SK-N-SH (cell line): ENCODE data around the gene ADRB2. TPM values are rescaled to one million over a fixed set of nuclear protein-coding genes. Genes with fewer than 3 reads are reported as not detected.

Source experiments
- CTCF ChIA-PET: fragments of 300-600, 350-600 bp; formaldehyde crosslinking; extraction: SDS; loops from one replicate; lab custom pipeline; 2021; lab: Yijun Ruan, JAX
- POLR2A ChIA-PET: fragments of 350-600 bp; sonication (Branson Sonifier 250); formaldehyde crosslinking; extraction: SDS; loops from one replicate; lab custom pipeline; 2020; ENCODE audit warnings: antibody characterized with exemption, inconsistent platforms; lab: Yijun Ruan, JAX
- DNase-seq: peaks from one replicate; pipeline ENCODE4 v3.0.0; 2012
- H2AFZ ChIP-seq: fragments of 200-600 bp; sonication (generic); 2 replicates; pipeline ENCODE4 v1.8.1; 2016; ENCODE audit warnings: antibody characterized with exemption, mild to moderate bottlenecking, low read depth
- H3F3A ChIP-seq: fragments of 200-600 bp; sonication (generic); replicated peaks from 2 replicates; pipeline ENCODE3; 2016; ENCODE audit warnings: antibody characterized with exemption, mild to moderate bottlenecking; ENCODE audit not compliant: insufficient read depth
- H3K27ac ChIP-seq, 2 experiments: fragments of 200-500 bp in 1 of 2; fragments of 200-600 bp in 1 of 2; sonication (Bioruptor generic) in 1 of 2; sonication (generic), shearing (Covaris generic) in 1 of 2; 2 replicates each; pipeline versions ENCODE4 v1.5.1 to v1.6.1; 2014 to 2016; ENCODE audit warnings: low read depth in 2 of 2, inconsistent platforms in 1 of 2, low read length in 1 of 2, mild to moderate bottlenecking in 1 of 2, mixed read lengths in 1 of 2
- H3K27me3 ChIP-seq: fragments of 200-600 bp; sonication (generic), shearing (Covaris generic); 2 replicates; pipeline ENCODE4 v1.6.1; 2016; ENCODE audit warnings: mixed run types; ENCODE audit not compliant: insufficient read depth
- H3K36me3 ChIP-seq, 2 experiments: fragments of 200-500 bp in 1 of 2; fragments of 200-600 bp in 1 of 2; sonication (Bioruptor generic) in 1 of 2; sonication (generic) in 1 of 2; replicated peaks in 1 of 2; 2 replicates each; pipeline versions ENCODE3 to v1.5.1; 2014 to 2016; ENCODE audit warnings: low read length in 1 of 2, mild to moderate bottlenecking in 1 of 2; ENCODE audit not compliant: insufficient read depth in 2 of 2, control insufficient read depth in 1 of 2
- H3K4me1 ChIP-seq, 2 experiments: fragments of 200-500 bp in 1 of 2; fragments of 200-600 bp in 1 of 2; sonication (Bioruptor generic) in 1 of 2; sonication (generic), shearing (Covaris generic) in 1 of 2; 2 replicates each; pipeline versions ENCODE4 v1.5.1 to v1.6.1; 2014 to 2016; ENCODE audit warnings: low read depth in 1 of 2, low read length in 1 of 2, mixed run types in 1 of 2; ENCODE audit not compliant: insufficient read depth in 2 of 2, control insufficient read depth in 1 of 2
- H3K4me2 ChIP-seq: fragments of 200-600 bp; sonication (generic), shearing (Covaris generic); 2 replicates; pipeline ENCODE4 v1.6.1; 2017; ENCODE audit warnings: mixed run types
- H3K4me3 ChIP-seq, 2 experiments: fragments of 200-500 bp in 1 of 2; fragments of 200-600 bp in 1 of 2; sonication (Bioruptor generic) in 1 of 2; sonication (generic), shearing (Covaris generic) in 1 of 2; 2 replicates each; pipeline versions ENCODE4 v1.5.1 to v1.8.1; 2014 to 2016; ENCODE audit warnings: low read depth in 2 of 2, inconsistent platforms in 1 of 2, low read length in 1 of 2, mild to moderate bottlenecking in 1 of 2, mixed read lengths in 1 of 2, moderate library complexity in 1 of 2
- H3K79me2 ChIP-seq: fragments of 200-600 bp; sonication (generic); 2 replicates; pipeline ENCODE4 v1.8.1; 2017; ENCODE audit warnings: mild to moderate bottlenecking; ENCODE audit not compliant: insufficient read depth
- H3K9ac ChIP-seq: fragments of 200-600 bp; sonication (generic); 2 replicates; pipeline ENCODE4 v1.6.1; 2017; ENCODE audit warnings: mixed run types
- H3K9me2 ChIP-seq: fragments of 200-600 bp; sonication (generic); 2 replicates; pipeline ENCODE4 v1.6.1; 2017; ENCODE audit warnings: mixed run types
- H3K9me3 ChIP-seq: fragments of 200-600 bp; sonication (generic); 2 replicates; pipeline ENCODE4 v1.6.1; 2017; ENCODE audit warnings: mixed run types, mild to moderate bottlenecking, moderate library complexity
- H4K20me1 ChIP-seq: fragments of 200-600 bp; sonication (generic); 2 replicates; pipeline ENCODE4 v1.6.1; 2017; ENCODE audit warnings: mild to moderate bottlenecking, mixed run types; ENCODE audit not compliant: insufficient read depth
- EZH2phosphoT487 ChIP-seq: fragments of 200-600 bp; sonication (generic); IDR thresholded peaks from 2 replicates; pipeline ENCODE4 v1.6.1; 2017; ENCODE audit warnings: low read depth, mixed run types, mild to moderate bottlenecking, antibody characterized with exemption, moderate library complexity, borderline replicate concordance
- FOSL2 ChIP-seq: IDR thresholded peaks from 2 replicates; pipeline ENCODE4 v1.4.0; 2012; ENCODE audit warnings: low read depth, mild to moderate bottlenecking, moderate library complexity, borderline replicate concordance
- GABPA ChIP-seq: IDR thresholded peaks from 2 replicates; pipeline ENCODE4 v1.4.0; 2012; ENCODE audit warnings: low read depth, mild to moderate bottlenecking
- MEF2A ChIP-seq: IDR thresholded peaks from 2 replicates; pipeline ENCODE4 v1.4.0; 2012; ENCODE audit warnings: low read depth, borderline replicate concordance
- NFIC ChIP-seq: IDR thresholded peaks from 2 replicates; pipeline ENCODE4 v1.4.0; 2012; ENCODE audit warnings: borderline replicate concordance
- NRF1 ChIP-seq: IDR thresholded peaks from 2 replicates; pipeline ENCODE4 v1.6.1; 2012; ENCODE audit warnings: low read depth, mild to moderate bottlenecking, low read length
- PBX3 ChIP-seq: IDR thresholded peaks from 2 replicates; pipeline ENCODE4; 2012
- REST ChIP-seq: IDR thresholded peaks from 2 replicates; pipeline ENCODE4 v1.6.1; 2012; ENCODE audit warnings: mild to moderate bottlenecking, low read depth, low read length, moderate library complexity
- RFX5 ChIP-seq: IDR thresholded peaks from 2 replicates; pipeline ENCODE4 v1.6.1; 2012; ENCODE audit warnings: mild to moderate bottlenecking, improper control_type of control experiment, low read length
- SMC3 ChIP-seq: IDR thresholded peaks from 2 replicates; pipeline ENCODE4 v1.6.1; 2012; ENCODE audit warnings: low read depth, low read length, improper control_type of control experiment
- TCF12 ChIP-seq: IDR thresholded peaks from 2 replicates; pipeline ENCODE4 v1.4.0; 2012
- USF1 ChIP-seq: IDR thresholded peaks from 2 replicates; pipeline ENCODE4 v1.4.0; 2012; ENCODE audit warnings: low read depth, borderline replicate concordance
- ZBTB33 ChIP-seq: IDR thresholded peaks from 2 replicates; pipeline ENCODE4 v1.4.0; 2012; ENCODE audit warnings: low read depth, borderline replicate concordance
- WGBS: methylation state at CpG from one replicate; pipeline ENCODE4 v1.1.6; 2017; ENCODE audit warnings: low lambda C conversion rate; 5-methylcytosine and 5-hydroxymethylcytosine counted together
- polyA plus RNA-seq, 3 experiments: library from polyadenylated mRNA; depleted of rRNA; stranded (reverse); fragments of >200 nt; gene quantifications; 2 replicates each; pipeline ENCODE4 v1.2.3, GENCODE V29; 2012

Gene ADRB2
- polyA plus RNA-seq, 1 of the 3 experiments (the other 2 are of a cell fraction) = 1.0 TPM

- POLR2A ChIA-PET = no interaction called here
- Histone ChIP-seq H3K4me3 (no peak overlapping the region), H3K79me2 (no peaks in the 10 kb centered on the region), H3K27ac (no peak overlapping the region), H4K20me1 (no peaks in the 10 kb centered on the region), H3K4me2 (no peak overlapping the region), H3K36me3 (no peaks in the 10 kb centered on the region), H3K9ac (no peak overlapping the region), H3K4me1 (peaks cover 0 to 11% of the 10 kb centered on the region in 2 experiments; a peak in 2 of 4 replicates), H3K9me2 (no peaks in the 10 kb centered on the region), H3K27me3 (no peaks in the 10 kb centered on the region), H3F3A (no peaks in the 10 kb centered on the region), H3K9me3 (no peaks in the 10 kb centered on the region), H2AFZ (no peak overlapping the region)
- 76% methylated on average over 4 of the region's 4 CpGs for WGBS
- CTCF ChIA-PET = interaction anchor here (2.0 kb wide), 1 partner anchor 11 kb away, joined by 4 read pairs; no protein-coding TSS in a partner anchor
- TF ChIP-seq NRF1 = no peak
- no peak for TF ChIP-seq GABPA
- no peak for TF ChIP-seq RFX5
- DNase-seq = no peak
Measured at GRCh38 chr5:148839960-148840359, 13.5 kb downstream of the ADRB2 start.

- POLR2A ChIA-PET = no interaction called here
- Histone ChIP-seq H4K20me1 (no peaks in the 10 kb centered on the region), H3K9me2 (no peaks in the 10 kb centered on the region), H3K27me3 (no peaks in the 10 kb centered on the region), H3K9me3 (no peaks in the 10 kb centered on the region), H3K36me3 (no peaks in the 10 kb centered on the region), H3K79me2 (no peaks in the 10 kb centered on the region), H3K4me3 (no peak overlapping the region), H3K4me1 (peaks cover 0 to 11% of the 10 kb centered on the region in 2 experiments; a peak in 2 of 4 replicates), H3F3A (no peaks in the 10 kb centered on the region), H3K27ac (no peak overlapping the region), H2AFZ (no peak overlapping the region), H3K9ac (no peak overlapping the region), H3K4me2 (no peak overlapping the region)
- TF ChIP-seq TCF12 (peak; percentile 20; the same call in 1 of the 2 replicates), PBX3 (peak; percentile 26; the same call in 1 of the 2 replicates), FOSL2 (0 out of 2 replicates have a peak, but pooled peaks have one; percentile 8), GABPA (no peak), MEF2A (no peak)
- no peak for DNase-seq
- CTCF ChIA-PET = interaction anchor here (2.0 kb wide), 1 partner anchor 10 kb away, joined by 4 read pairs; no protein-coding TSS in a partner anchor
- WGBS = 97% methylated on average over 1 of the region's 1 CpG
Measured at GRCh38 chr5:148840531-148840930, 14.1 kb downstream of the ADRB2 start.

- no peak for DNase-seq
- Histone ChIP-seq H4K20me1 (no peaks in the 10 kb centered on the region), H3K4me1 (peaks cover 0 to 11% of the 10 kb centered on the region in 2 experiments; a peak in 2 of 4 replicates), H3F3A (no peaks in the 10 kb centered on the region), H3K79me2 (no peaks in the 10 kb centered on the region), H3K4me2 (no peak overlapping the region), H3K9me2 (no peaks in the 10 kb centered on the region), H2AFZ (no peak overlapping the region), H3K27me3 (no peaks in the 10 kb centered on the region), H3K9ac (no peak overlapping the region), H3K4me3 (no peak overlapping the region), H3K27ac (no peak overlapping the region), H3K36me3 (no peaks in the 10 kb centered on the region), H3K9me3 (no peaks in the 10 kb centered on the region)
- TF ChIP-seq NFIC = no peak
- TF ChIP-seq REST = no peak
- TF ChIP-seq ZBTB33 = no peak
- TF ChIP-seq EZH2phosphoT487 = no peak
- TF ChIP-seq RFX5 = no peak
- no peak for TF ChIP-seq SMC3
- no peak for TF ChIP-seq NRF1
- TF ChIP-seq USF1 = no peak
- 80% methylated on average over 3 of the region's 3 CpGs for WGBS
- POLR2A ChIA-PET = no interaction called here
- CTCF ChIA-PET = no interaction called here
Measured at GRCh38 chr5:148841519-148841918, 15.1 kb downstream of the ADRB2 start.
